Fibroblast of lung (primary cell): Measurements from ENCODE around the gene WRAP53. TPM values are rescaled to one million over a fixed set of nuclear protein-coding genes. Genes with fewer than 3 reads are reported as not detected.

Experiments
- DNase-seq, 2 donors: peaks; one replicate each; pipeline versions ENCODE4 v3.0.0 to v3.0.0-alpha.2; 2010; ENCODE audit warnings: low read depth in 2 of 2
- H2AFZ ChIP-seq: 2 replicates; pipeline ENCODE4 v1.5.1; 2012; ENCODE audit warnings: low read length, control low read depth, inconsistent platforms
- H3K27ac ChIP-seq: 2 replicates; pipeline ENCODE4 v1.5.1; 2011; ENCODE audit warnings: low read length, control low read depth; ENCODE audit not compliant: insufficient read depth
- H3K27me3 ChIP-seq: 2 replicates; pipeline ENCODE4 v1.5.1; 2011; ENCODE audit warnings: mild to moderate bottlenecking, low read length; ENCODE audit not compliant: control insufficient read depth, insufficient read depth
- H3K36me3 ChIP-seq: 2 replicates; pipeline ENCODE4 v1.5.1; 2011; ENCODE audit warnings: low read length; ENCODE audit not compliant: control insufficient read depth, insufficient read depth
- H3K4me1 ChIP-seq: 2 replicates; pipeline ENCODE4 v1.5.1; 2011; ENCODE audit warnings: low read length; ENCODE audit not compliant: control insufficient read depth, insufficient read depth; ENCODE audit errors: extremely low read depth
- H3K4me2 ChIP-seq: 2 replicates; pipeline ENCODE4 v1.5.1; 2011; ENCODE audit warnings: low read length, control low read depth; ENCODE audit not compliant: insufficient read depth; ENCODE audit errors: extremely low read depth
- H3K4me3 ChIP-seq, 4 experiments: fragments of 200-600 bp in 1 of 4; sonication (generic) in 1 of 4; replicated peaks in 1 of 4; 2 replicates each; pipeline ENCODE4 v1.5.1; 2011 to 2016; ENCODE audit warnings: low read length in 4 of 4, low read depth in 3 of 4, mild to moderate bottlenecking in 3 of 4, control low read depth in 2 of 4, inconsistent platforms in 1 of 4, mixed read lengths in 1 of 4; ENCODE audit not compliant: insufficient read depth in 1 of 4; ENCODE audit errors: control extremely low read depth in 1 of 4
- H3K79me2 ChIP-seq: 2 replicates; pipeline ENCODE4 v1.5.1; 2012; ENCODE audit warnings: mild to moderate bottlenecking, low read length, inconsistent platforms; ENCODE audit not compliant: control insufficient read depth, insufficient read depth
- H3K9ac ChIP-seq: 2 replicates; pipeline ENCODE4 v1.5.1; 2011; ENCODE audit warnings: mild to moderate bottlenecking, low read length, control low read depth; ENCODE audit not compliant: insufficient read depth
- H3K9me3 ChIP-seq: 2 replicates; pipeline ENCODE4 v1.5.1; 2012; ENCODE audit warnings: low read depth, low read length; ENCODE audit not compliant: control insufficient read depth, insufficient read depth
- H4K20me1 ChIP-seq: 2 replicates; pipeline ENCODE4 v1.5.1; 2011; ENCODE audit warnings: low read length; ENCODE audit not compliant: control insufficient read depth, insufficient read depth; ENCODE audit errors: extremely low read depth
- CTCF ChIP-seq, 2 donors: IDR thresholded peaks in 1 of 2; conservative IDR thresholded peaks in 1 of 2; 1 replicate in 1 of 2; 2 replicates in 1 of 2; pipeline ENCODE4 v1.5.1; 2011 to 2012; ENCODE audit warnings: low read length in 2 of 2, control low read depth in 1 of 2, inconsistent platforms in 1 of 2, low read depth in 1 of 2, mild to moderate bottlenecking in 1 of 2
- EZH2 ChIP-seq: IDR thresholded peaks from 2 replicates; pipeline ENCODE4 v1.5.1; 2012; ENCODE audit warnings: low read length, control low read depth, mild to moderate bottlenecking; ENCODE audit errors: missing control alignments
- polyA plus RNA-seq, 2 donors: library from polyadenylated mRNA; depleted of rRNA in 1 of 2; stranded (reverse) in 1 of 2; unstranded in 1 of 2; fragments of >200 nt; gene quantifications; 2 replicates each; pipeline ENCODE4 v1.2.1, GENCODE V29; 2011 to 2012; ENCODE audit warnings: missing spikeins in 1 of 2
- total RNA-seq: library from RNA; depleted of rRNA; stranded (reverse); fragments of >200 nt; gene quantifications from 2 replicates; pipeline ENCODE4 v1.2.1, GENCODE V29; 2014

The WRAP53 gene
- total and polyA plus RNA-seq, 2 donors (not counting 1 experiment from before 2014, with no cell fraction given): 3.0 to 3.1 TPM

GRCh38 chr17:7744416-7744815 is 56.1 kb downstream of the WRAP53 start:
- Histone ChIP-seq H2AFZ (peak overlapping the region; percentile 55), H3K4me2 (no peak overlapping the region), H4K20me1 (no peaks in the 10 kb centered on the region), H3K4me1 (peaks cover 15% of the 10 kb centered on the region), H3K4me3 (no peak overlapping the region), H3K9me3 (no peaks in the 10 kb centered on the region), H3K79me2 (no peaks in the 10 kb centered on the region), H3K36me3 (no peaks in the 10 kb centered on the region), H3K9ac (no peak overlapping the region), H3K27me3 (peaks cover 13% of the 10 kb centered on the region), H3K27ac (no peak overlapping the region)
- no peak for TF ChIP-seq CTCF (conservative IDR thresholded peaks at IDR 0.05 in 1 of 2, IDR thresholded peaks at IDR 0.05 in 1 of 2; ENCODE audit: low read depth in 1 of 2, low read length in 2 of 2)
- no peak for TF ChIP-seq EZH2
- DNase-seq: no peak

GRCh38 chr17:7745748-7746470 is 57.6 kb downstream of the WRAP53 start:
- Histone ChIP-seq H3K9me3 (no peaks in the 10 kb centered on the region), H3K9ac (no peak overlapping the region), H3K27ac (no peak overlapping the region), H3K4me2 (peak overlapping the region; percentile 51), H3K27me3 (peaks cover 3% of the 10 kb centered on the region), H3K4me3 (no peak overlapping the region), H3K36me3 (no peaks in the 10 kb centered on the region), H2AFZ (no peak overlapping the region), H3K4me1 (peaks cover 19% of the 10 kb centered on the region), H3K79me2 (no peaks in the 10 kb centered on the region), H4K20me1 (no peaks in the 10 kb centered on the region)
- TF ChIP-seq EZH2: no peak
- peak in 1 of 2 donors; percentile 7 for TF ChIP-seq CTCF (conservative IDR thresholded peaks at IDR 0.05 in 1 of 2, IDR thresholded peaks at IDR 0.05 in 1 of 2; ENCODE audit: low read depth in 1 of 2, low read length in 2 of 2)
- peak; percentile 83 to 87 for DNase-seq

GRCh38 chr17:7747635-7748071 is 59.4 kb downstream of the WRAP53 start:
- Histone ChIP-seq H2AFZ (peak overlapping the region; percentile 47), H3K4me3 (no peak overlapping the region), H3K36me3 (no peaks in the 10 kb centered on the region), H3K9me3 (no peaks in the 10 kb centered on the region), H3K4me1 (peaks cover 19% of the 10 kb centered on the region), H3K9ac (no peak overlapping the region), H4K20me1 (no peaks in the 10 kb centered on the region), H3K79me2 (no peaks in the 10 kb centered on the region), H3K27ac (peak overlapping the region; percentile 54), H3K27me3 (no peaks in the 10 kb centered on the region), H3K4me2 (peak overlapping the region; percentile 61)
- TF ChIP-seq CTCF (conservative IDR thresholded peaks at IDR 0.05 in 1 of 2, IDR thresholded peaks at IDR 0.05 in 1 of 2; ENCODE audit: low read depth in 1 of 2, low read length in 2 of 2) (no peak), EZH2 (no peak)
- DNase-seq: peak; percentile 50 to 73
